ELF-1 (cell line): Measurements from ENCODE around the gene CALCR.
"Not testable (repeated sequence)": the region's sequence is repeated elsewhere in the genome, so short reads cannot be mapped to it uniquely, and the experiment has no call there.

Experiments
- DNase-seq: peaks from one replicate; pipeline ENCODE4 v3.0.0-alpha.2; 2016; ENCODE audit warnings: low read depth, low spot score

CALCR gene

GRCh38 chr7:93562106-93562505, 12.4 kb downstream of the CALCR start:
- DNase-seq, result no peak

- no peak for DNase-seq
Observed at GRCh38 chr7:93559639-93560491, 14.7 kb downstream of the CALCR start.

- DNase-seq, result no peak
Observed at GRCh38 chr7:93558705-93559614, 15.6 kb downstream of the CALCR start.

GRCh38 chr7:93551931-93552330, 22.6 kb downstream of the CALCR start:
- DNase-seq, result no peak

DNA sequence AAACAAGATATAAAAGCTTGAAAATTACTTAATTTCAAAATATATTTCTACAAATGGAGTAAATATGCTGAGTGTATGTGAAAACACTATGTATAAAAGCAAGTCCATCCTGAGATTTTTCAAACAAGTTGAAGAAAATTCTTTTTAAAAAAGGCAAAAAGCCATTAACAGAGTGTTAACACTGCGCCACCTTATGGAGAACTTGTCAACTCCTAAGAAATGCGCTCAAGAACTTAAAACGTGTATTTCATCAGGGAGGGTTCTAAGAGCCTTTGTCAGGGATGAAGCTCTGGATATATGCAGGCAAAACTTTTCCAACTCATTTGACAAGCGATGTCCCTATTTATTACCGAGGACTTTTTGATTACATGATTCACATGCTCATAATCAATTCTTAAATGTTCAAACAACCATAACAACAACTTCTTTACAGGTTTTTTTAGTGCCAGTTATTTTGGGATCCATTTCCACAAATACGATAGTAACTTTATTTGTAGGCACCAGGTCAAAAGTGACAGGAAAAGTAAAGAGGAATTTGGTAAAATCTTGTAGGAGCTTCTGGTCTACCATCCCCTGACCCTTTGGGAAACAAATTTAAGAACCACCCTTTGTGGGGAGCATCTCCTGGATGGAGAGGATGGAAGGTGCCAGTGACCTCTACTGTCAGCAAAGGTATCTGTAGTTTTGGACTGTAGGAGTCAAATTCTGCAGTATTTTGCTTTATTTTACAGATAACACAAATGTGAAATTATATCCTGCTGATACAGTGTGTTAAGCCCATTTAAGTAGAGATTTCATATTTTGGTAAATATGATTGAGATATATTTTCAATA, 23.2 kb downstream of the CALCR start:
- DNase-seq, result peak; percentile 23

GRCh38 chr7:93547716-93548115, 26.8 kb downstream of the CALCR start:
- no peak for DNase-seq

GRCh38 chr7:93544691-93545090, 29.8 kb downstream of the CALCR start:
- no peak for DNase-seq

GRCh38 chr7:93538061-93538460, 36.5 kb downstream of the CALCR start:
- DNase-seq, result no peak

DNA sequence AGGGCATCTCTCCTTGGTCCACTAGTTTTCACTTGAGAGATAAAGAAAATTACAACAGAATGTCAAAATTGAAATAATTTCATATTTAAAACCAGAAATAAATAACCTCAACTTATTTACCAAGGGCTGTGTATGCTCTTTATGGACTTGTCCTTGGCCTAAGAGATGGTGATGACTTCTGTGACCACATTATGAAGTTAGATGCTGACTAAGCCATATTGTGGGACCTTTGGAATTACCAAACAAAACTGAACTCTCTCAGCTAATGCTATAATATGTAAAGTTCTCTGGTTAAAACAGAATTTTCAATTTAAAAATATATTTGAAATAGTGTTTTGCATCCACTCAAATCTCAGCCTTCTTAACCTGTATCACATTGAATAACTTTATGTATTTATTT, 38.9 kb downstream of the CALCR start:
- DNase-seq, result no peak

DNA sequence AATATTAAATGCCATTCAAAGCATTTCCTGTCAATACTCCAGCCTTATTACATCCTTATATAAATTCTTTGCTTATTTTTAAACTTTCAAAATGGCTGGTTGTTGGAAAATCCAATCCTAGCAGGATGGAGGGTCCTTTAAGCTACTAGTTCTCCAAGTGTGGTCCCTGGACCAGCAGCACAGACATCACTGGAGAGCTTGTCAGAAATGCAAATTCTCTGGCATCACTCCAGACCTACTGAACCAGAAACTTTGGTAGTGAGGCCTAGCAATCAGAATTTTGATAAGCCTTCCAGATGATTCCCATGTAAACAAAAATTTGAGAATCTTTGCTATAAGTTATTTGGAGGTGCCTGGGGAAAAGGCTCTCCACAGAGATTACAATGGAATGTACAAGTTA, 43.8 kb downstream of the CALCR start:
- no peak for DNase-seq

DNA sequence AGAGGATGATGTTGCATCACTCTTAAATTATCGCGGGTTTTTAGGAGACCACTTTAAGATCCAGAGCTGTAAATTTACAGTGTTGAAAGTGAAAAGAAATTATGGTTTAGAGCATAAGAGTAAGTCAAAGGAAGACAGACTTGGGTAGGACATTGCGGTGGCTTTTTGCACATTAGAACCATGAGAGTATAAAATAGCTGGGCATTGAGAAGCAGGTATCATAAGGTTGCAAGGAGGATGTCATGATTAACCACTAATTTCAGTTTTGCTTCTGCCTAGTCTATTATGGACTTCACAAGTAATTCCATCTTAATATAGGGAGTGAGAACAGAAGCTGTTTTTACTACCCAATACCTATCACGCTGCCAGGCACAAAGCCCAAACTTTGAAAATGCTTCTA, 57.7 kb downstream of the CALCR start:
- DNase-seq, result no peak

- DNase-seq, result no peak
Observed at GRCh38 chr7:93515144-93515543, 59.4 kb downstream of the CALCR start.

GRCh38 chr7:93509303-93509702, 65.2 kb downstream of the CALCR start:
- DNase-seq, result no peak

- DNase-seq, result no peak
Observed at GRCh38 chr7:93503088-93503487, 71.4 kb downstream of the CALCR start.

DNA sequence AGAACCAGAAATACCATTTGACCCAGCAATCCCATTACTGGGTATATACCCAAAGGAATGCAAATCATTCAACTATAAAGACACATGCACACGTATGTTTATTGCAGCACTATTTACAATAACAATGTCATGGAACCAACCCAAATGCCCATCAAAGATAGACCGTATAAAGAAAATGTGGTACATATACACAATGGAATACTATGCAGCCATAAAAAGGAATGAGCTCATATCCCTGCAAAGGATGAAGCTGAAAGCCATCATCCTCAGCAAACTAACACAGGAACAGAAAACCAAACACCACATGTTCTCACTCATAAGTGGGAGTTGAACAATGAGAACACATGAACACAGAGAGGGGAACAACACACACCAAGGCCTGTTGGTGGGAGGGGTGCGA, 82.7 kb downstream of the CALCR start:
- DNase-seq, result not testable (repeated sequence)

- DNase-seq, result peak; percentile 90
Observed at GRCh38 chr7:93476491-93477344, 97.8 kb downstream of the CALCR start.

- no peak for DNase-seq
Observed at GRCh38 chr7:93475811-93476210, 98.7 kb downstream of the CALCR start.

DNA sequence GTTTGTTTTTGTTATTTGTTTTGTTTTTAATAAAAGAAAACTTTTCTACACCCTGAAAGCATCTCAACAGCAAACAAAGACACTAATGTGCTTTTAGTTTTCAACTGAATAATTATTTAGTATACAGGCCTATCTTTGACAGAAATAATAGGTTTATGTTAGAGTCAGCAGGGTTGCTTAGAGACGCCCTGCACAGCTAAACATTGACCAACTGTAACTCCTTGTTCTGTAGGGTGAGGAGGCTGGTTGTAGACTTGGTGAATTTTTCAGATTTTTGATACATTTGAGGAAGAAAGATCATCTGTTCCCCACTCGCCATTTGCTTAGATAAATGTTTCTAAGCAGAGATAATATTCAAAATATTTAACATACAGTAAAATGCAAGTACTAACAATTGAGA, 103.1 kb downstream of the CALCR start:
- DNase-seq, result no peak

DNA sequence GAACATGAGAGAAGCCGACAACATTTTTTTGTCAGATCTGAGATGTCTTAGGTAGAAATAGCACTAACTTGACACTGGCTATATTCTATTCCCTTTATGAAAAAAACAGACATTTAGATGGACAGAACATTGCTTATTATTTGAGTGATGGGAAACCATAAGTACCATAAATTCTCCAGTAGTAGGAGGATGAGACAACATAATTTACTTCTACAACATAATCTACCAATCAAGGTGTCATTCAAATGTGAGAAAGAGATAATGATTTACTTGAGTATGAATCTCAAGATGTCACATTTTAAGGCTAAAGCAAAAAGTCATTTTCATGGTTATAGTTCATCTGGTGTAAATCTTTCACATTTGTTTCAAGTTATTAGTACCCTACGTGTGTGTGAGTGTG, 110.8 kb downstream of the CALCR start:
- no peak for DNase-seq

GRCh38 chr7:93461350-93461749, 113.2 kb downstream of the CALCR start:
- no peak for DNase-seq

GRCh38 chr7:93453262-93453661, 121.3 kb downstream of the CALCR start:
- DNase-seq, result no peak
